ENCODE results near the gene GNPNAT1.
"Not testable (repeated sequence)": the region's sequence is repeated elsewhere in the genome, so short reads cannot be mapped to it uniquely, and the experiment has no call there.

Gene GNPNAT1

GRCh38 chr14:52790756-52791222 is 618 bp downstream of the GNPNAT1 start:
- peak overlapping the region; percentile 88 for H3K27ac ChIP-seq
- no peak for DNase-seq (ENCODE audit: low read depth, low spot score)

GRCh38 chr14:52790011-52790755 is 1.2 kb downstream of the GNPNAT1 start:
- peak overlapping the region; percentile 88 for H3K27ac ChIP-seq
- DNase-seq (ENCODE audit: low read depth, low spot score): no peak

GRCh38 chr14:52789118-52789517 is 2.3 kb downstream of the GNPNAT1 start:
- H3K27ac ChIP-seq: no peak overlapping the region
- DNase-seq (ENCODE audit: low read depth, low spot score): no peak

GRCh38 chr14:52786887-52787286 is 4.5 kb downstream of the GNPNAT1 start:
- no peak overlapping the region for H3K27ac ChIP-seq
- DNase-seq (ENCODE audit: low read depth, low spot score): no peak

GRCh38 chr14:52783206-52783605 is 8.2 kb downstream of the GNPNAT1 start:
- no peak for DNase-seq (ENCODE audit: low read depth, low spot score)
- no peak overlapping the region for H3K27ac ChIP-seq

- no peak for DNase-seq (ENCODE audit: low read depth, low spot score)
- no peak overlapping the region for H3K27ac ChIP-seq
These were observed 9.8 kb downstream of the GNPNAT1 start for GRCh38 chr14:52781629-52782028.

GRCh38 chr14:52780893-52781292 is 10.5 kb downstream of the GNPNAT1 start:
- no peak for DNase-seq (ENCODE audit: low read depth, low spot score)
- H3K27ac ChIP-seq: no peak overlapping the region

GRCh38 chr14:52778702-52779101 is 12.7 kb downstream of the GNPNAT1 start:
- no peak overlapping the region for H3K27ac ChIP-seq
- no peak for DNase-seq (ENCODE audit: low read depth, low spot score)

- no peak for DNase-seq (ENCODE audit: low read depth, low spot score)
- no peak overlapping the region for H3K27ac ChIP-seq
These were observed 14.6 kb downstream of the GNPNAT1 start for GRCh38 chr14:52776816-52777215.

- H3K27ac ChIP-seq: no peak overlapping the region
- no peak for DNase-seq (ENCODE audit: low read depth, low spot score)
These were observed 21.5 kb downstream of the GNPNAT1 start for GRCh38 chr14:52769887-52770286.

GRCh38 chr14:52767058-52767833 is 24.2 kb downstream of the GNPNAT1 start:
- no peak for DNase-seq (ENCODE audit: low read depth, low spot score)

GRCh38 chr14:52762923-52763322 is 28.5 kb downstream of the GNPNAT1 start:
- not testable (repeated sequence) for DNase-seq (ENCODE audit: low read depth, low spot score); H3K27ac ChIP-seq

More at GRCh38 chr14:52767058-52767833, 24.2 kb downstream of the GNPNAT1 start:
- H3K27ac ChIP-seq: peak overlapping the region; percentile 17

GRCh38 chr14:52759145-52759544 is 32.3 kb downstream of the GNPNAT1 start:
- no peak overlapping the region for H3K27ac ChIP-seq
- DNase-seq (ENCODE audit: low read depth, low spot score): no peak

GRCh38 chr14:52755607-52756316 is 35.6 kb downstream of the GNPNAT1 start:
- H3K27ac ChIP-seq: no peak overlapping the region
- DNase-seq (ENCODE audit: low read depth, low spot score): no peak

GRCh38 chr14:52748647-52749292 is 42.6 kb downstream of the GNPNAT1 start:
- DNase-seq (ENCODE audit: low read depth, low spot score): no peak
- H3K27ac ChIP-seq: no peak overlapping the region

- no peak overlapping the region for H3K27ac ChIP-seq
- no peak for DNase-seq (ENCODE audit: low read depth, low spot score)
These were observed 49.5 kb downstream of the GNPNAT1 start for GRCh38 chr14:52741865-52742264.

- no peak overlapping the region for H3K27ac ChIP-seq
- no peak for DNase-seq (ENCODE audit: low read depth, low spot score)
These were observed 50.7 kb downstream of the GNPNAT1 start for GRCh38 chr14:52740751-52741150.

- DNase-seq (ENCODE audit: low read depth, low spot score): no peak
- H3K27ac ChIP-seq: no peak overlapping the region
These were observed 53.0 kb downstream of the GNPNAT1 start for GRCh38 chr14:52738409-52738808.

GRCh38 chr14:52735921-52736489 is 55.4 kb downstream of the GNPNAT1 start:
- no peak for DNase-seq (ENCODE audit: low read depth, low spot score)
- H3K27ac ChIP-seq: no peak overlapping the region

- no peak overlapping the region for H3K27ac ChIP-seq
- DNase-seq (ENCODE audit: low read depth, low spot score): no peak
These were observed 57.6 kb downstream of the GNPNAT1 start for GRCh38 chr14:52733824-52734223.
